CD8-positive, alpha-beta memory T cell (primary cell): ENCODE data around the gene FFAR4. TPM values are rescaled to one million over a fixed set of nuclear protein-coding genes. Genes with fewer than 3 reads are reported as not detected.

Source experiments
- CTCF ChIA-PET: fragments of 350-600 bp; sonication (Branson Sonifier 250); formaldehyde crosslinking; loops from one replicate; lab custom pipeline; 2021; ENCODE audit warnings: antibody characterized with exemption; lab: Charles Lee
- POLR2A ChIA-PET: fragments of 350-600 bp; sonication (Branson Sonifier 250); formaldehyde crosslinking; loops from one replicate; lab custom pipeline; 2021; ENCODE audit warnings: antibody characterized with exemption; lab: Charles Lee
- DNase-seq, 5 donors: peaks; one replicate each; pipeline versions ENCODE4 v3.0.0 to v3.0.0-alpha.2; 2020 to 2022; ENCODE audit warnings: mixed read lengths in 1 of 5
- H3K27ac ChIP-seq: one replicate; pipeline ENCODE4 v1.7.0; 2013; ENCODE audit warnings: low read depth, mild to moderate bottlenecking, low read length, moderate library complexity
- H3K27me3 ChIP-seq: 2 replicates; pipeline ENCODE4 v1.7.0; 2013; ENCODE audit warnings: low read length, mild to moderate bottlenecking; ENCODE audit not compliant: insufficient read depth, poor library complexity, severe bottlenecking
- H3K36me3 ChIP-seq: 2 replicates; pipeline ENCODE4 v1.7.0; 2013; ENCODE audit warnings: mild to moderate bottlenecking, low read length, moderate library complexity; ENCODE audit not compliant: insufficient read depth
- H3K4me1 ChIP-seq: 2 replicates; pipeline ENCODE4 v1.7.0; 2013; ENCODE audit warnings: mild to moderate bottlenecking, low read length, moderate library complexity; ENCODE audit not compliant: insufficient read depth
- H3K4me3 ChIP-seq: 2 replicates; pipeline ENCODE4 v1.7.0; 2013; ENCODE audit warnings: mild to moderate bottlenecking, low read length
- H3K9me3 ChIP-seq: 2 replicates; pipeline ENCODE4 v1.7.0; 2013; ENCODE audit warnings: mild to moderate bottlenecking, low read length
- H3K27ac Mint-ChIP-seq, 8 donors: one replicate each; pipeline ENCODE4 v1.8.0; 2020 to 2021; ENCODE audit warnings: mixed read lengths in 8 of 8, mild to moderate bottlenecking in 6 of 8, inconsistent platforms in 3 of 8, moderate library complexity in 3 of 8
- H3K27me3 Mint-ChIP-seq, 2 donors: one replicate each; pipeline ENCODE4 v1.8.0; 2020 to 2021; ENCODE audit warnings: mixed read lengths in 2 of 2, mild to moderate bottlenecking in 1 of 2, moderate library complexity in 1 of 2
- H3K36me3 Mint-ChIP-seq, 3 donors: one replicate each; pipeline ENCODE4 v1.8.0; 2020 to 2021; ENCODE audit warnings: mixed read lengths in 3 of 3, inconsistent platforms in 1 of 3, mild to moderate bottlenecking in 1 of 3
- H3K4me1 Mint-ChIP-seq, 3 donors: one replicate each; pipeline ENCODE4 v1.8.0; 2020 to 2021; ENCODE audit warnings: mixed read lengths in 3 of 3, inconsistent platforms in 1 of 3, mild to moderate bottlenecking in 1 of 3
- H3K4me3 Mint-ChIP-seq, 7 donors: one replicate each; pipeline ENCODE4 v1.8.0; 2020 to 2021; ENCODE audit warnings: mixed read lengths in 7 of 7, mild to moderate bottlenecking in 6 of 7, moderate library complexity in 4 of 7, inconsistent platforms in 2 of 7
- H3K9me3 Mint-ChIP-seq, 5 donors: one replicate each; pipeline ENCODE4 v1.8.0; 2020 to 2022; ENCODE audit warnings: mixed read lengths in 5 of 5, mild to moderate bottlenecking in 3 of 5, moderate library complexity in 2 of 5, inconsistent platforms in 1 of 5
- polyA plus RNA-seq: library from polyadenylated mRNA; unstranded; fragments of 300-500 nt; fragmentation: Illumina TruSeq; gene quantifications from one replicate; pipeline ENCODE4 v1.2.3, GENCODE V29; 2021
- total RNA-seq, 2 experiments: library from RNA; stranded (reverse); gene quantifications; one replicate each; pipeline ENCODE4 v1.2.3, GENCODE V29; 2021

The FFAR4 gene
- total and polyA plus RNA-seq, 3 experiments from 2014 or later = not detected

GRCh38 chr10:93591065-93591808, 24.8 kb downstream of the FFAR4 start:
- DNase-seq = no peak
- POLR2A ChIA-PET = no interaction called here
- H3K9me3 Mint-ChIP-seq = no peaks in the 10 kb centered on the region
- H3K4me3 Mint-ChIP-seq = no peak overlapping the region
- Histone ChIP-seq H3K4me3 (no peak overlapping the region), H3K36me3 (no peaks in the 10 kb centered on the region), H3K4me1 (no peaks in the 10 kb centered on the region), H3K27me3 (no peaks in the 10 kb centered on the region), H3K9me3 (no peaks in the 10 kb centered on the region), H3K27ac (no peak overlapping the region)
- H3K27me3 Mint-ChIP-seq = peaks cover 5 to 20% of the 10 kb centered on the region in 2 donors
- no peaks in the 10 kb centered on the region for H3K4me1 Mint-ChIP-seq
- no peak overlapping the region for H3K27ac Mint-ChIP-seq
- no peaks in the 10 kb centered on the region for H3K36me3 Mint-ChIP-seq
- CTCF ChIA-PET = no interaction called here

GRCh38 chr10:93593254-93593653, 26.8 kb downstream of the FFAR4 start:
- POLR2A ChIA-PET = no interaction called here
- Mint-ChIP-seq H3K4me3 (no peak overlapping the region), H3K4me1 (no peaks in the 10 kb centered on the region), H3K27ac (no peak overlapping the region), H3K36me3 (no peaks in the 10 kb centered on the region), H3K9me3 (peaks cover 0 to 2% (median 0%) of the 10 kb centered on the region in 5 donors), H3K27me3 (peaks cover 7 to 19% of the 10 kb centered on the region in 2 donors)
- CTCF ChIA-PET = no interaction called here
- Histone ChIP-seq H3K4me1 (no peaks in the 10 kb centered on the region), H3K4me3 (no peak overlapping the region), H3K27me3 (no peaks in the 10 kb centered on the region), H3K27ac (no peak overlapping the region), H3K9me3 (no peaks in the 10 kb centered on the region), H3K36me3 (no peaks in the 10 kb centered on the region)
- no peak for DNase-seq

DNA sequence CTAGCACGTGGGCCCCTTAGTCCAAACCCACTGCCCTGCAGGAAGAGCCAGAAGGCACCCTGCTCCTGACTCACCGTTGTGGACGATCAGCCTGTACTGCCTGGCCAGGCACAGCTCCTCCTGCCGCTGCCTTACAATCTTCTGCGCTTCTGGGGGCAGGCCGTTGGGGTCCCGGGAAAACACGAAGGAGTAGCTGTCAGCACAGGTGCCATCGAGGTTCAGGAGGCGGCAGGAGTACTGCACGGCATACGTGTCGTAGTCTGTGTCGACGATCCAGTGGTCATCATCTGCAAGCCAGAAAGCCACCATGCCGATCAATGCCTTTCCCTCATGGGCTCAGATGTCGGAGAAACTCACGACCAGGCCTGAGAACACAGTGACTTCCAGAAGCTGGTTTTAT, 27.3 kb downstream of the FFAR4 start:
- Histone ChIP-seq H3K27me3 (no peaks in the 10 kb centered on the region), H3K9me3 (no peaks in the 10 kb centered on the region), H3K36me3 (no peaks in the 10 kb centered on the region), H3K4me1 (no peaks in the 10 kb centered on the region), H3K4me3 (no peak overlapping the region), H3K27ac (no peak overlapping the region)
- Mint-ChIP-seq H3K4me1 (no peaks in the 10 kb centered on the region), H3K9me3 (peaks cover 0 to 2% (median 0%) of the 10 kb centered on the region in 5 donors), H3K36me3 (no peaks in the 10 kb centered on the region), H3K27me3 (peaks cover 9 to 16% of the 10 kb centered on the region in 2 donors), H3K27ac (no peak overlapping the region), H3K4me3 (no peak overlapping the region)
- ChIA-PET CTCF (no interaction called here), POLR2A (no interaction called here)
- DNase-seq = no peak

- Mint-ChIP-seq H3K4me1 (no peaks in the 10 kb centered on the region), H3K27me3 (peaks cover 11 to 13% of the 10 kb centered on the region in 2 donors), H3K36me3 (no peaks in the 10 kb centered on the region), H3K27ac (no peak overlapping the region), H3K4me3 (no peak overlapping the region), H3K9me3 (peaks cover 0 to 2% (median 0%) of the 10 kb centered on the region in 5 donors)
- DNase-seq = no peak
- POLR2A ChIA-PET = no interaction called here
- H3K4me1 ChIP-seq = no peaks in the 10 kb centered on the region
- CTCF ChIA-PET = no interaction called here
- no peak overlapping the region for H3K4me3 ChIP-seq
- no peak overlapping the region for H3K27ac ChIP-seq
- H3K27me3 ChIP-seq = no peaks in the 10 kb centered on the region
- no peaks in the 10 kb centered on the region for H3K36me3 ChIP-seq
- H3K9me3 ChIP-seq = no peaks in the 10 kb centered on the region
Observed at GRCh38 chr10:93594518-93594917, 28.1 kb downstream of the FFAR4 start.

DNA sequence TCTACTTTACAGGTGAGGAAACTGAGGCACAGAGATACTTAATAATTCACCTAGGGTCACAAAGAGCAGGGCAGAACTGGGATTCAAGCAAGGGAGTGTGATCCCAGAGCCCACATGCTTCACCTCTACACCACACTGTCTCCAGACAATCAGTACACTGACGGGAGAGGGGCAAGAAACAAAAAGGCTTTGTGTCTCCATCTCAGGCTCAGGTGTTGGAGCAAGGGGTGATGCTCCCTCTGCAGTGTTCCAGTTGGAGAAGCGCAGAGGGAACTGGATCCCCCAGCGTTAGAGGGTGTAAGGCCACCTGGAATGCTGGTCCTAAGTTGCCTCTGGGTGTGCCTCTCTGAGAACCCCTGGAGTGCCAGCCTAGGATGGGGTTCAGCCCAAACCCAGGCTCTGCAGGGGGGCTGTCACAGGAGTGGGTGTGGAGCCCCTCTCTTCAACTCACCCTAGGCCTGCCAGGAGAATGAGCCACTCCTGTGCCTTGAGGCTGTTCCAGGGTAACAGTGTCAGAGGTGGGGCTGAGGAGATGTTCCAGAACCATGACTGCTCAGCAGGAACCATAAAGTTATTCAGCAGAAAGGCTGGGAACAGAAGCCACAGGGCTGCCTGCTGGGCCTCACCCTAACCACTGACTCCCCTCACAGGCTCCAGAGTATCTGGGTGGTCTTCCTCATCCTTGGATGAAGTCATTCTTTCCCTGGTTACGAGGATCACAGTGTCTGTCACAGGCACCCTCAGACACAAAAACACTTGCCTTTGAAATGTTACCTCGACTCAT, 29.1 kb downstream of the FFAR4 start:
- Histone ChIP-seq H3K4me1 (no peaks in the 10 kb centered on the region), H3K27me3 (no peaks in the 10 kb centered on the region), H3K36me3 (no peaks in the 10 kb centered on the region), H3K9me3 (no peaks in the 10 kb centered on the region), H3K4me3 (no peak overlapping the region), H3K27ac (no peak overlapping the region)
- no peak for DNase-seq
- Mint-ChIP-seq H3K9me3 (peaks cover 0 to 2% (median 0%) of the 10 kb centered on the region in 5 donors), H3K27ac (no peak overlapping the region), H3K36me3 (peaks cover 0 to 1% (median 0%) of the 10 kb centered on the region in 3 donors), H3K4me3 (no peak overlapping the region), H3K27me3 (peaks cover 15 to 23% of the 10 kb centered on the region in 2 donors), H3K4me1 (peaks cover 0 to 3% (median 0%) of the 10 kb centered on the region in 3 donors)
- POLR2A ChIA-PET = no interaction called here
- CTCF ChIA-PET = no interaction called here

- Mint-ChIP-seq H3K27ac (no peak overlapping the region), H3K36me3 (peaks cover 0 to 1% (median 0%) of the 10 kb centered on the region in 3 donors), H3K4me3 (no peak overlapping the region), H3K9me3 (peaks cover 0 to 2% (median 0%) of the 10 kb centered on the region in 5 donors), H3K27me3 (peaks cover 16 to 20% of the 10 kb centered on the region in 2 donors), H3K4me1 (peaks cover 0 to 4% (median 0%) of the 10 kb centered on the region in 3 donors)
- H3K4me1 ChIP-seq = no peaks in the 10 kb centered on the region
- no peaks in the 10 kb centered on the region for H3K9me3 ChIP-seq
- H3K27ac ChIP-seq = no peak overlapping the region
- H3K27me3 ChIP-seq = no peaks in the 10 kb centered on the region
- H3K36me3 ChIP-seq = no peaks in the 10 kb centered on the region
- POLR2A ChIA-PET = no interaction called here
- H3K4me3 ChIP-seq = no peak overlapping the region
- no peak for DNase-seq
- CTCF ChIA-PET = no interaction called here
Observed at GRCh38 chr10:93596539-93596938, 30.1 kb downstream of the FFAR4 start.

DNA sequence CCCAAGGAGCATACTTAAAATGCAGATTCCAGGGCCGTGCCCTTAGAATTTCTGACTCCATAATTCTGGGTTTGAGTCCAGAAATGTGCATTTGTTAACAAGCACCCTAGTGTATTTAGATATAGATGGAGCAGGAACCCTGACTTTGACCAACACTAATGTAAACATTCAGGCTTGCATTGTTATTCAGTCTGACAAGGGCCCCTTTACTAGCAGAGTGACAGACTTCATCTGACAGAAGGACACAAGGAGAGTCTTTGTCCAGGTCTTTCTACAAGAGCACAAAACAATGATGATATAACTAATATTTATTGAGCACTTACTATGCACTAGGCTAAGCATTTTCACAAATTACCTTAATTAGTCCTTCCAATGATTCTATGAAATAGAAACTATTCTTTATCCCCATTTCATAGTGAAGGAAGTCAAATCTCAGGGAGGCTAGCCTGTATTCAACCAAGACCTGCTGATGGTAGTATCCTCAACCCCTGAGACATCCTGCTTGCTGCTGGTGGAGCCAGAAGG, 30.7 kb downstream of the FFAR4 start:
- no peaks in the 10 kb centered on the region for H3K4me1 ChIP-seq
- peaks cover 0 to 2% (median 0%) of the 10 kb centered on the region in 5 donors for H3K9me3 Mint-ChIP-seq
- H3K27me3 ChIP-seq = peaks cover 2% of the 10 kb centered on the region
- H3K4me3 Mint-ChIP-seq = no peak overlapping the region
- H3K36me3 Mint-ChIP-seq = peaks cover 0 to 1% (median 0%) of the 10 kb centered on the region in 3 donors
- POLR2A ChIA-PET = no interaction called here
- H3K4me1 Mint-ChIP-seq = peaks cover 0 to 8% (median 0%) of the 10 kb centered on the region in 3 donors
- peaks cover 21 to 22% of the 10 kb centered on the region in 2 donors for H3K27me3 Mint-ChIP-seq
- CTCF ChIA-PET = no interaction called here
- no peaks in the 10 kb centered on the region for H3K36me3 ChIP-seq
- DNase-seq = no peak
- no peak overlapping the region for H3K27ac ChIP-seq
- no peak overlapping the region for H3K4me3 ChIP-seq
- H3K27ac Mint-ChIP-seq = no peak overlapping the region
- no peaks in the 10 kb centered on the region for H3K9me3 ChIP-seq

DNA sequence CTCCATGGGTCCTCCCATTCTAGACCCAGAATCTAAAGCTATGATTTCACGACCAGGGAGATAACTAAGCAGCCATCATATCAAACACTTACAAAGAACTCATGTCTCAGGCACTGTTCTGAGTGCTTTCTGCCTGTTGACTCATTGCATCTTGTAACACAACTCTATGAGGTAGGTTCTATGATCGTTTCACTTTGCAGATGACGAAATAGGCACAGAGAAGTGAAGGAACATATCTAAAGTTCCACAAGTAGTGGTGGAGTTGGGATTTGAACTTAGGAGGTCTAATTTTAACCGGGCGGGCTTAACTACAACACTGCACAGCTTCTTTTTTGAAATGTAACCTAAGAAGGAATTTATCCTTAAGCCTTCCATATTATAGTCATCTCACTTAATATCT, 31.7 kb downstream of the FFAR4 start:
- Histone ChIP-seq H3K4me1 (no peaks in the 10 kb centered on the region), H3K9me3 (no peaks in the 10 kb centered on the region), H3K4me3 (no peak overlapping the region), H3K27me3 (peaks cover 7% of the 10 kb centered on the region), H3K36me3 (no peaks in the 10 kb centered on the region), H3K27ac (no peak overlapping the region)
- Mint-ChIP-seq H3K27ac (no peak overlapping the region), H3K27me3 (peaks cover 27 to 29% of the 10 kb centered on the region in 2 donors), H3K4me3 (no peak overlapping the region), H3K9me3 (peaks cover 0 to 2% (median 0%) of the 10 kb centered on the region in 5 donors), H3K36me3 (peaks cover 0 to 1% (median 0%) of the 10 kb centered on the region in 3 donors), H3K4me1 (peaks cover 0 to 8% (median 0%) of the 10 kb centered on the region in 3 donors)
- DNase-seq = no peak
- ChIA-PET POLR2A (no interaction called here), CTCF (no interaction called here)
